GM12878 (cell line): ENCODE results near the gene XPNPEP3. TPM values are rescaled to one million over a fixed set of nuclear protein-coding genes. Genes with fewer than 3 reads are reported as not detected.
"Not testable (repeated sequence)": the region's sequence is repeated elsewhere in the genome, so short reads cannot be mapped to it uniquely, and the experiment has no call there.

Source experiments
- ATAC-seq: fragments of 200-7000 bp; cut with Tn5 transposase; 3 replicates; pipeline ENCODE4 v1.9.1; 2020; ENCODE audit warnings: mild to moderate bottlenecking, moderate library complexity
- BruUV-seq: library from RNA; stranded (reverse); fragments of 400-500 nt; replicated peaks from 2 replicates; lab custom pipeline; 2021; lab: Mats Ljungman, UMichigan
- CTCF ChIA-PET: fragments of 300-600 bp; sonication (Branson Sonifier 250); formaldehyde crosslinking; extraction: SDS; loops from one replicate; lab custom pipeline; 2021; ENCODE audit warnings: inconsistent platforms; lab: Yijun Ruan, JAX
- POLR2A ChIA-PET: fragments of 350-600 bp; formaldehyde crosslinking; extraction: SDS; loops from one replicate; lab custom pipeline; 2021; ENCODE audit warnings: inconsistent platforms; lab: Charles Lee
- RAD21 ChIA-PET: fragments of 300-600 bp; sonication (Branson Sonifier 250); formaldehyde crosslinking; loops from one replicate; lab custom pipeline; 2023; ENCODE audit warnings: antibody characterized with exemption; ENCODE audit not compliant: unreplicated experiment; lab: Charles Lee
- SMC1A ChIA-PET: fragments of 300-600 bp; sonication (Branson Sonifier 250); formaldehyde crosslinking; loops from one replicate; lab custom pipeline; 2023; ENCODE audit not compliant: unreplicated experiment, uncharacterized antibody; lab: Charles Lee
- DNase-seq: peaks from one replicate; pipeline ENCODE4 v3.0.0-alpha.2; 2011; ENCODE audit warnings: low read depth, low spot score
- FAIRE-seq: peaks from 3 replicates; lab custom pipeline; 2011; peaks lifted over from hg19 to GRCh38; lab: Jason Lieb, UNC
- H2AFZ ChIP-seq: 2 replicates; pipeline ENCODE4 v1.6.0; 2011; ENCODE audit warnings: low read depth, low read length, control low read depth; ENCODE audit not compliant: control insufficient read depth
- H3K27ac ChIP-seq: 2 replicates; pipeline ENCODE4 v1.5.1; 2011; ENCODE audit warnings: control low read depth; ENCODE audit not compliant: control insufficient read depth, insufficient read depth
- H3K27me3 ChIP-seq, 2 experiments: replicated peaks in 1 of 2; 2 replicates each; pipeline versions ENCODE4 v1.6.0 to v1.6.1; 2011; ENCODE audit warnings: low read length in 1 of 2; ENCODE audit not compliant: control insufficient read depth in 2 of 2, insufficient read depth in 2 of 2
- H3K36me3 ChIP-seq, 2 experiments: 2 replicates each; pipeline ENCODE4 v1.5.1; 2011; ENCODE audit warnings: low read length in 1 of 2; ENCODE audit not compliant: control insufficient read depth in 2 of 2, insufficient read depth in 2 of 2
- H3K4me1 ChIP-seq: 2 replicates; pipeline ENCODE4 v1.6.1; 2011; ENCODE audit warnings: mild to moderate bottlenecking, low read length, moderate library complexity, mixed read lengths; ENCODE audit not compliant: control insufficient read depth, insufficient read depth
- H3K4me2 ChIP-seq: 2 replicates; pipeline ENCODE4 v1.6.0; 2011; ENCODE audit warnings: control low read depth; ENCODE audit not compliant: control insufficient read depth, insufficient read depth
- H3K4me3 ChIP-seq: fragments of 200-600 bp; sonication (generic); 2 replicates; pipeline ENCODE4 v1.5.1; 2016
- H3K79me2 ChIP-seq: 2 replicates; pipeline ENCODE4 v1.6.0; 2011; ENCODE audit warnings: low read length; ENCODE audit not compliant: control insufficient read depth, insufficient read depth
- H3K9ac ChIP-seq: 2 replicates; pipeline ENCODE4 v1.8.0; 2011; ENCODE audit warnings: low read length, control low read depth, mixed read lengths; ENCODE audit not compliant: control insufficient read depth, insufficient read depth
- H3K9me3 ChIP-seq: replicated peaks from 3 replicates; pipeline ENCODE4 v1.5.1; 2011; ENCODE audit warnings: mild to moderate bottlenecking, low read length; ENCODE audit not compliant: control insufficient read depth, insufficient read depth
- H4K20me1 ChIP-seq: 2 replicates; pipeline ENCODE4 v1.6.0; 2011; ENCODE audit not compliant: control insufficient read depth, insufficient read depth
- CBFB ChIP-seq: IDR thresholded peaks from 2 replicates; pipeline ENCODE4 v1.6.1; 2016; ENCODE audit warnings: antibody characterized with exemption, low read depth
- EGR1 ChIP-seq, 2 experiments: IDR thresholded peaks; 1 replicate in 1 of 2; 2 replicates in 1 of 2; pipeline ENCODE4 v1.6.1; 2011 to 2012; ENCODE audit warnings: low read depth in 2 of 2, low read length in 2 of 2, borderline replicate concordance in 1 of 2, mild to moderate bottlenecking in 1 of 2, moderate library complexity in 1 of 2
- NR2F1 ChIP-seq: fragments of 450-650 bp; conservative IDR thresholded peaks from 2 replicates; pipeline ENCODE4 v1.6.1; 2017; ENCODE audit warnings: mild to moderate bottlenecking
- PAX8 ChIP-seq: fragments of 450-650 bp; IDR thresholded peaks from 2 replicates; pipeline ENCODE4 v1.6.1; 2017; ENCODE audit warnings: mild to moderate bottlenecking, moderate library complexity
- PKNOX1 ChIP-seq: fragments of 450-650 bp; IDR thresholded peaks from 2 replicates; pipeline ENCODE4 v1.6.1; 2016; ENCODE audit warnings: mild to moderate bottlenecking
- SMARCA5 ChIP-seq: fragments of 450-650 bp; IDR thresholded peaks from 2 replicates; pipeline ENCODE4 v1.6.1; 2017; ENCODE audit warnings: mild to moderate bottlenecking
- SMC3 ChIP-seq: IDR thresholded peaks from 2 replicates; pipeline ENCODE4 v1.6.1; 2011; ENCODE audit warnings: low read length, improper control_type of control experiment, borderline replicate concordance
- TARDBP ChIP-seq: IDR thresholded peaks from 2 replicates; pipeline ENCODE4 v1.6.1; 2016; ENCODE audit warnings: borderline replicate concordance
- YBX1 ChIP-seq: fragments of 450-650 bp; IDR thresholded peaks from 2 replicates; pipeline ENCODE4 v1.6.1; 2016; ENCODE audit warnings: antibody characterized with exemption
- ZNF622 ChIP-seq: fragments of 450-650 bp; IDR thresholded peaks from 2 replicates; pipeline ENCODE4 v1.6.1; 2017; ENCODE audit warnings: mild to moderate bottlenecking, inconsistent platforms
- WGBS: methylation state at CpG from one replicate; pipeline ENCODE4 v1.1.6; 2016; ENCODE audit warnings: low lambda C conversion rate; ENCODE audit not compliant: insufficient replicate concordance, insufficient coverage; ENCODE audit errors: missing lambda C conversion rate; 5-methylcytosine and 5-hydroxymethylcytosine counted together
- in situ Hi-C: fragments of 300-500 bp; cut with MboI; formaldehyde crosslinking; loops from 9 replicates; pipeline ENCODE4 v1.14.3; 2018; ENCODE audit warnings: mixed read lengths
- intact Hi-C: fragments of 100-400 bp; cut with micrococcal nuclease; formaldehyde crosslinking; loops from one replicate; pipeline ENCODE4 v1.14.2; 2022; ENCODE audit not compliant: unreplicated experiment
- polyA plus RNA-seq, 11 experiments: library from polyadenylated mRNA; depleted of rRNA in 4 of 11; unstranded in 6 of 11; stranded (reverse) in 5 of 11; fragments of >200 nt; fragmentation: Nextera tagmentation in 4 of 11; fragmentation: Illumina TruSeq in 1 of 11; extraction: Ambion mirVana in 4 of 11; extraction: Trizol in 1 of 11; gene quantifications; 1 replicate in 1 of 11; 2 replicates in 10 of 11; pipeline versions ENCODE4 v1.2.1 to v1.2.3, GENCODE V29; 2011 to 2016; ENCODE audit warnings: inconsistent platforms in 2 of 11, missing spikeins in 2 of 11, low read depth in 1 of 11
- total RNA-seq, 4 experiments: library from RNA; depleted of rRNA in 3 of 4; stranded (reverse); fragments of >200 nt in 3 of 4; fragmentation: Illumina TruSeq in 1 of 4; extraction: Trizol in 1 of 4; gene quantifications; 2 replicates each; pipeline versions ENCODE4 v1.2.1 to v1.2.3, GENCODE V29; 2013 to 2021

Gene XPNPEP3
- total and polyA plus RNA-seq, 10 of the 15 experiments (the other 5 are each of a cell fraction or from before 2014, with no cell fraction given), result 6.7 to 19.9 (median 11.7) TPM

GRCh38 chr22:40867109-40867508 is 10.2 kb downstream of the XPNPEP3 start:
- H3K27me3 ChIP-seq, result no peaks in the 10 kb centered on the region
- intact Hi-C loops, result no loop called here
- FAIRE-seq (no peak), ATAC-seq (no peak), DNase-seq (no peak)
- no peaks in the 10 kb centered on the region; a peak in 1 of 4 replicates for H3K36me3 ChIP-seq
- no TSS peak for BruUV-seq
- 95% methylated on average over 2 of the region's 2 CpGs for WGBS
- H2AFZ ChIP-seq, result no peak overlapping the region
- SMC1A ChIA-PET, result interaction anchor here (1.0 to 2.3 kb wide), 3 partner anchors 14 to 49 kb away, joined by 3 to 8 read pairs (median 3); no protein-coding TSS in a partner anchor
- H3K79me2 ChIP-seq, result peaks cover 4% of the 10 kb centered on the region
- peaks cover 6% of the 10 kb centered on the region; the same call in 1 of the 2 replicates for H3K4me1 ChIP-seq
- RAD21 ChIA-PET, result interaction anchor here (1.4 to 1.7 kb wide), 2 partner anchors 11 to 12 kb away, joined by 4 to 5 read pairs; partner anchors contain the start of genes ST13 and XPNPEP3
- H4K20me1 ChIP-seq, result no peaks in the 10 kb centered on the region
- POLR2A ChIA-PET, result interaction anchor here (0.7 to 2.3 kb wide), 3 partner anchors 10 to 147 kb away, joined by 3 to 7 read pairs (median 3); partner anchors contain the start of genes ST13 and XPNPEP3
- H3K4me3 ChIP-seq, result no peak overlapping the region
- no peak overlapping the region for H3K4me2 ChIP-seq
- in situ Hi-C loops, result no loop called here
- no peaks in the 10 kb centered on the region for H3K9me3 ChIP-seq
- H3K27ac ChIP-seq, result no peak overlapping the region
- no peak overlapping the region for H3K9ac ChIP-seq
- no peak for TF ChIP-seq NR2F1
- no peak for TF ChIP-seq CBFB
- TF ChIP-seq TARDBP, result no peak
- no peak for TF ChIP-seq PAX8
- no peak for TF ChIP-seq EGR1 (IDR thresholded peaks at IDR 0.05; ENCODE audit: borderline replicate concordance in 1 of 2, low read depth in 2 of 2, low read length in 2 of 2)
- TF ChIP-seq ZNF622, result no peak
- TF ChIP-seq SMC3, result no peak
- no peak for TF ChIP-seq SMARCA5
- no peak for TF ChIP-seq PKNOX1
- no peak for TF ChIP-seq YBX1
- CTCF ChIA-PET, result interaction anchor here (1.0 to 2.5 kb wide), 4 partner anchors 9 to 184 kb away, joined by 3 to 13 read pairs (median 4); partner anchors contain the start of genes ST13 and XPNPEP3

GRCh38 chr22:40868379-40868778 is 11.4 kb downstream of the XPNPEP3 start:
- H3K79me2 ChIP-seq, FAIRE-seq, H4K20me1 ChIP-seq, H3K27ac ChIP-seq, in situ Hi-C loops, H3K9ac ChIP-seq, ATAC-seq, H2AFZ ChIP-seq, H3K4me3 ChIP-seq, BruUV-seq, RAD21 ChIA-PET, DNase-seq, H3K27me3 ChIP-seq, H3K4me1 ChIP-seq, H3K36me3 ChIP-seq, intact Hi-C loops, H3K4me2 ChIP-seq, H3K9me3 ChIP-seq: not testable (repeated sequence)
- ChIA-PET SMC1A (interaction anchor here (2.3 kb wide), 1 partner anchor 15 kb away, joined by 8 read pairs; no protein-coding TSS in a partner anchor), CTCF (interaction anchor here (1.7 to 2.5 kb wide), 2 partner anchors 31 to 185 kb away, joined by 4 to 13 read pairs; no protein-coding TSS in a partner anchor), POLR2A (interaction anchor here (2.3 kb wide), 1 partner anchor 11 kb away, joined by 7 read pairs; the partner anchor contains the start of genes ST13 and XPNPEP3)
- WGBS, result 91% methylated on average over 6 of the region's 6 CpGs
